ENCODE data around the gene KLF17.

Gene KLF17

GRCh38 chr1:44084998-44085675 is 33.5 kb upstream of the KLF17 start:
- DNase-seq (ENCODE audit: extremely low read depth, insufficient read length): no peak
- no peaks in the 10 kb centered on the region; the same call in 1 of the 2 replicates for H3K27me3 ChIP-seq (replicated peaks; ENCODE audit: control insufficient read depth, insufficient read depth, low read length)
- no peak overlapping the region for H3K4me3 ChIP-seq (replicated peaks; ENCODE audit: low read depth, low read length)
- TF ChIP-seq CTCF (IDR thresholded peaks at IDR 0.05; ENCODE audit: insufficient read depth, low read length, poor library complexity, severe bottlenecking): no peak
- no peaks in the 10 kb centered on the region for H3K36me3 ChIP-seq (ENCODE audit: control insufficient read depth, insufficient read depth, low read length)

GRCh38 chr1:44086692-44087474 is 31.7 kb upstream of the KLF17 start:
- no peaks in the 10 kb centered on the region; the same call in 1 of the 2 replicates for H3K27me3 ChIP-seq (replicated peaks; ENCODE audit: control insufficient read depth, insufficient read depth, low read length)
- TF ChIP-seq CTCF (IDR thresholded peaks at IDR 0.05; ENCODE audit: insufficient read depth, low read length, poor library complexity, severe bottlenecking): no peak
- H3K4me3 ChIP-seq (replicated peaks; ENCODE audit: low read depth, low read length): no peak overlapping the region
- no peak for DNase-seq (ENCODE audit: extremely low read depth, insufficient read length)
- no peaks in the 10 kb centered on the region for H3K36me3 ChIP-seq (ENCODE audit: control insufficient read depth, insufficient read depth, low read length)

GRCh38 chr1:44089371-44090048 is 29.1 kb upstream of the KLF17 start:
- no peak overlapping the region for H3K4me3 ChIP-seq (replicated peaks; ENCODE audit: low read depth, low read length)
- H3K27me3 ChIP-seq (replicated peaks; ENCODE audit: control insufficient read depth, insufficient read depth, low read length): no peaks in the 10 kb centered on the region
- TF ChIP-seq CTCF (IDR thresholded peaks at IDR 0.05; ENCODE audit: insufficient read depth, low read length, poor library complexity, severe bottlenecking): no peak
- H3K36me3 ChIP-seq (ENCODE audit: control insufficient read depth, insufficient read depth, low read length): no peaks in the 10 kb centered on the region
- DNase-seq (ENCODE audit: extremely low read depth, insufficient read length): no peak

GRCh38 chr1:44090429-44091252 is 28.0 kb upstream of the KLF17 start:
- Histone ChIP-seq H3K27me3 (replicated peaks; ENCODE audit: control insufficient read depth, insufficient read depth, low read length) (no peaks in the 10 kb centered on the region), H3K4me3 (replicated peaks; ENCODE audit: low read depth, low read length) (no peak overlapping the region), H3K36me3 (ENCODE audit: control insufficient read depth, insufficient read depth, low read length) (no peaks in the 10 kb centered on the region)
- DNase-seq (ENCODE audit: extremely low read depth, insufficient read length): no peak
- TF ChIP-seq CTCF (IDR thresholded peaks at IDR 0.05; ENCODE audit: insufficient read depth, low read length, poor library complexity, severe bottlenecking): no peak

- no peak for DNase-seq (ENCODE audit: extremely low read depth, insufficient read length)
- TF ChIP-seq CTCF (IDR thresholded peaks at IDR 0.05; ENCODE audit: insufficient read depth, low read length, poor library complexity, severe bottlenecking): no peak
These were observed 24.6 kb upstream of the KLF17 start for GRCh38 chr1:44094047-44094446.

More at GRCh38 chr1:44094047-44094446, 24.6 kb upstream of the KLF17 start:
- Histone ChIP-seq H3K36me3 (ENCODE audit: control insufficient read depth, insufficient read depth, low read length) (no peaks in the 10 kb centered on the region), H3K27me3 (replicated peaks; ENCODE audit: control insufficient read depth, insufficient read depth, low read length) (no peaks in the 10 kb centered on the region), H3K4me3 (replicated peaks; ENCODE audit: low read depth, low read length) (no peak overlapping the region)

Data from GM06990 (cell line).